HEK293T (cell line): ENCODE results near the gene ENDOG.
"Not testable (repeated sequence)": the region's sequence is repeated elsewhere in the genome, so short reads cannot be mapped to it uniquely, and the experiment has no call there.

Experiments used
- CTCF ChIA-PET: fragments of 350-600 bp; formaldehyde crosslinking; extraction: SDS; loops from one replicate; lab custom pipeline; 2021; ENCODE audit warnings: antibody characterized with exemption, inconsistent platforms; lab: Yijun Ruan, JAX
- POLR2A ChIA-PET: fragments of 350-600 bp; formaldehyde crosslinking; extraction: SDS; loops from one replicate; lab custom pipeline; 2020; ENCODE audit warnings: antibody characterized with exemption, inconsistent platforms; lab: Yijun Ruan, JAX
- DNase-seq: peaks from one replicate; pipeline ENCODE4 v3.0.0; 2012; ENCODE audit warnings: mixed read lengths; ENCODE audit errors: extremely low spot score
- ARNT ChIP-seq: fragments of 450-650 bp; IDR thresholded peaks from 2 replicates; pipeline ENCODE4 v1.6.1; 2017; ENCODE audit warnings: mild to moderate bottlenecking
- BHLHE40 ChIP-seq: fragments of 450-650 bp; IDR thresholded peaks from 2 replicates; pipeline ENCODE4 v1.6.1; 2016; ENCODE audit warnings: mild to moderate bottlenecking, moderate library complexity, borderline replicate concordance
- CTBP1 ChIP-seq: fragments of 450-650 bp; IDR thresholded peaks from 2 replicates; pipeline ENCODE4 v1.6.1; 2016; ENCODE audit warnings: borderline replicate concordance
- ELF4 ChIP-seq: fragments of 450-650 bp; IDR thresholded peaks from 2 replicates; pipeline ENCODE4 v1.6.1; 2017; ENCODE audit warnings: antibody characterized with exemption
- FOXA1 ChIP-seq: fragments of 450-650 bp; IDR thresholded peaks from 2 replicates; pipeline ENCODE4 v1.6.1; 2016; ENCODE audit warnings: mild to moderate bottlenecking
- FOXK2 ChIP-seq: fragments of 450-650 bp; IDR thresholded peaks from 2 replicates; pipeline ENCODE4 v1.6.1; 2016; ENCODE audit warnings: mild to moderate bottlenecking
- FOXM1 ChIP-seq: fragments of 450-650 bp; IDR thresholded peaks from 2 replicates; pipeline ENCODE4 v1.6.1; 2017; ENCODE audit warnings: mild to moderate bottlenecking, borderline replicate concordance
- HDGF ChIP-seq: fragments of 450-650 bp; IDR thresholded peaks from 2 replicates; pipeline ENCODE4 v1.6.1; 2017; ENCODE audit warnings: antibody characterized with exemption, borderline replicate concordance
- L3MBTL2 ChIP-seq: fragments of 450-650 bp; conservative IDR thresholded peaks from 2 replicates; pipeline ENCODE4 v1.6.1; 2016; ENCODE audit warnings: mild to moderate bottlenecking
- LEF1 ChIP-seq: fragments of 450-650 bp; IDR thresholded peaks from 2 replicates; pipeline ENCODE4 v1.6.1; 2017; ENCODE audit warnings: mild to moderate bottlenecking, borderline replicate concordance
- NFRKB ChIP-seq: fragments of 450-650 bp; IDR thresholded peaks from 2 replicates; pipeline ENCODE4 v1.6.1; 2016; ENCODE audit warnings: mild to moderate bottlenecking, moderate library complexity
- PKNOX1 ChIP-seq: fragments of 450-650 bp; IDR thresholded peaks from 2 replicates; pipeline ENCODE4 v1.6.1; 2016
- SP1 ChIP-seq: fragments of 450-650 bp; IDR thresholded peaks from 2 replicates; pipeline ENCODE4 v1.6.1; 2017
- SUZ12 ChIP-seq: fragments of 450-650 bp; IDR thresholded peaks from 2 replicates; pipeline ENCODE4 v1.6.1; 2016; ENCODE audit warnings: mild to moderate bottlenecking
- TARDBP ChIP-seq: fragments of 450-650 bp; IDR thresholded peaks from 2 replicates; pipeline ENCODE4 v1.6.1; 2016
- ZNF384 ChIP-seq: fragments of 450-650 bp; IDR thresholded peaks from 2 replicates; pipeline ENCODE4 v1.6.1; 2016

The ENDOG gene

DNA sequence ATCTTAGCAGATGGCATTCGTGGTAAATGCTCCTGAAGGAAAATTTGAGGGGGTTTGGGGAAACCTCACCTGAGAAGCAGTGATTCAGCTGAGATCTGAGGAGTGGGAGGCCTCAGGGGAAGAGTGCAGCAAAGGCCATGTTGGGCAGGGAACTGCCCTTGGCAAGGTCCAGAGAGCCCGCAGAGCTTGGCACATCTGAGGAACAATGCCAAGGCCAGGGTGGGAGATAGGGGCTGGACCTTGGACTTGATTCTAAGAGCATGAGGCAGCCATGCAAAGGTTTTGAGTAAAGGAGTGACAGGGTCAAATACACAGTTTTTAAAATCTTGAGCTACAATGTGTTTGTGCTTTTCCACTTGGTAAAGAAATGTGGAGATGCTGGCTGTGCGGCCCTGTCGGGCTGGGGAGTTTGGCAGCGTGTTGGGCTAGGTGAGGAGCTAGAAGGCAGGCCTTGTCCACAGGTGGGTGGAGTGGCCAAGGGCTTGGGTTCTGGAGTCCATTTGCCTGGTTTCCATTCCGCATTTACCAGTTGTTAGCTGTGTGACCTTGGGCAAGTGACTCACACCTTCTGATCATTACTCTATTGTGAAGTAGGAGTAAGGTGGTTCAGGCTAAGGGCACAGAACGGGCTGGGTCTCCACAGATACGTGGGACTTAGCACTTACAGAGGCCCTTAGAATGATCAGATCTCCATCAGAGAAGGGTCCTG is 25.2 kb upstream of the ENDOG start:
- ChIA-PET CTCF (interaction anchor here (1.0 kb wide), 1 partner anchor 60 kb away, joined by 3 read pairs; no protein-coding TSS in a partner anchor), POLR2A (interaction anchor here (1.6 to 2.3 kb wide), 2 partner anchors 10 to 25 kb away, joined by 5 to 10 read pairs; partner anchors contain the start of gene ENDOG)
- TF ChIP-seq ELF4 (no peak), FOXM1 (no peak), TARDBP (no peak), FOXA1 (no peak), SUZ12 (no peak), LEF1 (no peak), ARNT (no peak), L3MBTL2 (no peak), BHLHE40 (no peak), CTBP1 (no peak), HDGF (no peak), SP1 (no peak), FOXK2 (no peak), NFRKB (no peak), PKNOX1 (no peak), ZNF384 (no peak)
- no peak for DNase-seq

- CTCF ChIA-PET = interaction anchor here (0.6 kb wide), 2 partner anchors 69 to 106 kb away, joined by 3 read pairs; partner anchors contain the start of gene SET
- POLR2A ChIA-PET = not testable (repeated sequence)
Measured at GRCh38 chr9:128794961-128795360, 23.3 kb upstream of the ENDOG start.

DNA sequence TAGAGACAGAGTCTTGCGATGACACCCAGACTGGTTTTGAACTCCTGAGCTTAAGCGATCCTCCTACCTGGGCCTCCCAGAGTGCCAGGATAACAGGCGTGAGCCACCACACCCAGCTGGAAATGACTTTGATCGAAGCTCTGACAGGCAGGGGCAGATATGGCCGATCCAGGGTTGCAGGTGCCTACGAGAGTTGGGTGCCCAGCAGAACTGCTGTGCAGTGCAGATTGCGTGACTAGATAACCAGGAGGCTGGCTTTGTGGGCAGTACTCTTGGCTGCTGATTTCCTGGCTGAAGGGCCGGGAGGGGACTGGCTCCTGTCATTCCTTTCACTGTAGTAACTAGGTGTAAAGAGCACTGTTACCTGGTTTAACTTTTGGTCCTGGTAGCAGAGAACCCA is 19.4 kb upstream of the ENDOG start:
- POLR2A ChIA-PET = interaction anchor here (1.0 kb wide), 1 partner anchor 141 kb away, joined by 3 read pairs; no protein-coding TSS in a partner anchor
- DNase-seq = no peak
- no peak for TF ChIP-seq LEF1
- no peak for TF ChIP-seq ELF4
- TF ChIP-seq NFRKB = no peak
- TF ChIP-seq ARNT = no peak
- no peak for TF ChIP-seq CTBP1
- TF ChIP-seq HDGF = no peak
- no peak for TF ChIP-seq FOXM1
- TF ChIP-seq PKNOX1 = no peak
- TF ChIP-seq FOXA1 = no peak
- no peak for TF ChIP-seq BHLHE40
- TF ChIP-seq SP1 = no peak
- no peak for TF ChIP-seq ZNF384
- TF ChIP-seq SUZ12 = no peak
- no peak for TF ChIP-seq TARDBP
- CTCF ChIA-PET = interaction anchor here (1.5 kb wide), 1 partner anchor 10 kb away, joined by 3 read pairs; no protein-coding TSS in a partner anchor

More at GRCh38 chr9:128794961-128795360, 23.3 kb upstream of the ENDOG start:
- not testable (repeated sequence) for DNase-seq

DNA sequence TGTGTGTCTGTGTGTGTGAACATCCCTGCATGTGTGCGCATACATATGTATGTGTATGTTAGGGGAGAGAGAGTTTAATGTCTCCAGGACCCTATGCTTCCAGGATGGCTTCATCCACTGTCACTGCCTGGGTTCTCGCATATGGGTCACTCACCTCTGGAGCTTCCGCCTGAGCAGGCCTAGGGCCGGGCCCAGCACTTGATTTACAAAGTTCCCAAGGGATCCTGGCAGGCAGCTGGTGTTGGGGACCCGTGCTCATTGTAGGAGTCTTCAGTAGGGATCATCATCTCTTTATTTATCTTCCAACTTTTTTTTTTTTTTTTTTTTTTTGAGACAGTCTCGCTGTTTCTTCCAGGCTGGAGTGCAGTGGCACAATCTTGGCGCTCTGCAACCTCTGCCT is 18.2 kb upstream of the ENDOG start:
- TF ChIP-seq FOXM1 (no peak), SP1 (no peak), PKNOX1 (no peak), FOXA1 (no peak), ELF4 (no peak), ZNF384 (no peak), HDGF (no peak), CTBP1 (no peak), NFRKB (no peak), BHLHE40 (no peak), L3MBTL2 (no peak), LEF1 (no peak), SUZ12 (no peak), FOXK2 (no peak), ARNT (no peak)
- ChIA-PET POLR2A (interaction anchor here (1.0 kb wide), 1 partner anchor 143 kb away, joined by 3 read pairs; no protein-coding TSS in a partner anchor), CTCF (interaction anchor here (0.6 to 1.5 kb wide), 2 partner anchors 9 to 18 kb away, joined by 3 read pairs; partner anchors contain the start of gene ENDOG)
- DNase-seq = no peak

DNA sequence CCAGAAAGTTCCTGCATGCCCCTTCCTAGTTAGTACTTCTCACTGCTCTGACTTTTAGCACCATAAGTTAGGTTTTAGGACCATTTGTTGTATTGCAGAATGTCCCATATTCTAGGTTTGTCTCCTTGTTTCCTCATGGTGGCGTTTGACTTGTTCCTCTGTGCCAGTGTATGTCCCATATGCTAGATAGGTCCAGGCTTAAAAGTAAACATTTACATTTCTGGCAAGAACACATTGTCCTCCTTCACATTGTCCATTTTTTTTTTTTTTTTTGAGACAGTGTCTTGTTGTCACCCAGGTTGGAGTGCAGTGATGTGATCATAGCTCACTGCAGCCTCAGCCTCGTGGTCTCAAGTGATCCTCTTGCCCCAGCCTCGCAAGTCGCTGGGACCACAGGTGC is 15.8 kb upstream of the ENDOG start:
- POLR2A ChIA-PET = interaction anchor here (1.4 kb wide), 1 partner anchor 9 kb away, joined by 5 read pairs; no protein-coding TSS in a partner anchor
- no peak for TF ChIP-seq ELF4
- no peak for TF ChIP-seq BHLHE40
- no peak for TF ChIP-seq FOXM1
- no peak for TF ChIP-seq HDGF
- no peak for TF ChIP-seq FOXA1
- no peak for TF ChIP-seq ZNF384
- TF ChIP-seq FOXK2 = no peak
- no peak for TF ChIP-seq TARDBP
- no peak for TF ChIP-seq PKNOX1
- TF ChIP-seq SUZ12 = no peak
- no peak for TF ChIP-seq ARNT
- TF ChIP-seq LEF1 = no peak
- TF ChIP-seq L3MBTL2 = no peak
- TF ChIP-seq CTBP1 = no peak
- no peak for DNase-seq
- CTCF ChIA-PET = no interaction called here
